ENCODE data around the gene LMNA.

Gene LMNA

DNA sequence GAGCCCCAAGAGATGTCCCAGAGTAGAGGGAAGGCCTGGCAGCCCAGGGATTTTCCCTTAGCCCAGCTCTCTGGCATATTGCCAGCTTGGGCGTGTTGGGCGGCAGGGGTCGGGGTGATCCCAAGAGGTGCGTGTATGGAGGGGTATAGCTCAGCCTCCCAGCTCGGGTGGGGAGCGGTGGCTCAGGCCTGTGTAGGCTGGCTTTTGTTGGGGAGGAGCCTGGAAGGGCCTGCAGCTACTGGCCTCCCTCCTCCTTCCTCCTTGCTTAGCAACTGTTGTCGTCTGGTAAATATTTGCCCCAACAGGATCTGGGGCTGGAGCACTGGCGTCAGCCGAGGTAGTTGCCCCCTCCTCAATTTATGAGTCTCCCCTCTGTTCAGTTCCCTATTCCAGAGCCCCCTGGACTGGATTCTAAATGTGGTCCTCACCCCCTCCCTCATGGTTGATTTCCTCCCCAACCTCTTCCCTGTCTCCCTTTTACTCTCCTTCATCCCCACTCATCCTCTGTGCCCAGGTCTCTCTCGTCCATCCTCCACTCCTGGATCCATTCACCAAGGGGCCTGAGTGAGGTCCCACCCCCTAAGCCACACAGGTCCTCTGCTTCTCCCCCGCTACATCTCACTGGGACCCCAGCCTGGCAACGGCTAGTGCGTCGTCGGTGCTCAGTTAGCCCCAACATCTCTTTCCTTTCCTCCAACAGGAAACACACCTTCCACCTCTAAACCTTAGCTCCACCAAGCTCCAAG, 10.3 kb upstream of the LMNA start:
- Histone ChIP-seq H3K9me3 (ENCODE audit: control insufficient read depth in 2 of 2, low read length in 2 of 2) (no peaks in the 10 kb centered on the region), H3K4me1 (ENCODE audit: control insufficient read depth in 2 of 2, insufficient read depth in 2 of 2, low read length in 2 of 2) (peaks cover 59 to 66% of the 10 kb centered on the region in 2 donors), H3K27me3 (ENCODE audit: control insufficient read depth in 2 of 2, insufficient read depth in 2 of 2, low read length in 2 of 2) (no peaks in the 10 kb centered on the region), H3K4me3 (ENCODE audit: low read length in 2 of 2) (peak overlapping the region; percentile 9 to 14), H3K9ac (ENCODE audit: low read depth in 1 of 2, low read length in 2 of 2) (peak overlapping the region; percentile 75 to 91), H3K27ac (ENCODE audit: low read depth in 2 of 2, low read length in 2 of 2) (peak overlapping the region; percentile 93 to 98), H3K36me3 (ENCODE audit: control insufficient read depth in 2 of 2, insufficient read depth in 2 of 2, low read length in 2 of 2) (no peaks in the 10 kb centered on the region)

DNA sequence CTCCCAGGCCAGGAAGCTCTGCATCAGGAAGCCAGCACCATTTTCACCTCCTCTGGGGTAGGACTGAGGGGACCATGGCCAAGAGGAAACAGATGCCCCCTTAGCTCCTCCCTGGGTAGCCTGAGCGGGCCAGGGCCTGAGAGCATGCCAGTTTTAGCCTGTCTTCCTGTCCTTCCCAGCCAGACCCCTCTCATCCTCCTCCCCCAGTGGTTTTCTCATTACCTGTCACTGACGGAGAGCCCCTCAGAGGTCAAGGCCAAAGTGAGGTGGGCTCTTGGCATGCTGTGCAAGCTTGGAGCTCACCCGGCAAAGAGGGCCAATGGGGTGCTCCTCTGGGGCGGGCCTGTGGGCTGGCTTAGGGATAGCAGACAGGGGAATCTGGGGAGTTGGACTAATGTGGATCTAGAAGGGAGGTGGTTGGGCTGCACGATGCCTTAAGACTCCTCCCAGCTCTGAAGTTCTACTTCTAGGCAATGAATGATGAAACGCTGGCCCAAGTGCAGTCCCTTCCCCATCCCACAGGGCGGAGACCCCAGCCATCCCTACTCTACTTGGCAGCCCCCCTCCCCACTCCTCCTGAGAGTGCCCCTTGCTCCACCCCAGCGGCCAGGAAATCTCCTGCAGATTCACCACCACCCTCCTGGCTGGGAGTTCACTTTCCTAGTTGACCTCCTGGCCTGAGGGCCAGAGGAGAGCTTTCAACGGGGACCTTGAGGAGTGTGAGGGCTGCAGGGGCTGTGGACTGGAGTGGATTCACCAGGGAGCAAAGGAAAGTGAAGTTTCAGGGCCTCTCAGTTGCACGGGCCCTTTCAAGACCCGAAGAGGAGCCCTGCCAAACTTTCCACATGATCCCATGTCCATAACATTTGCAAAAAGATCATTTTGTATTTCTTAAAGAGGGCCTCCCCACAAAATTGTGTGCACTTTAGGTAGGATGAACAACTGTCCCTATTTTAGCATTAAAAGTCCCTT, 9.4 kb upstream of the LMNA start:
- Histone ChIP-seq H3K9me3 (ENCODE audit: control insufficient read depth in 2 of 2, low read length in 2 of 2) (no peaks in the 10 kb centered on the region), H3K27me3 (ENCODE audit: control insufficient read depth in 2 of 2, insufficient read depth in 2 of 2, low read length in 2 of 2) (no peaks in the 10 kb centered on the region), H3K4me3 (ENCODE audit: low read length in 2 of 2) (peak overlapping the region; percentile 72 to 77), H3K27ac (ENCODE audit: low read depth in 2 of 2, low read length in 2 of 2) (peak overlapping the region; percentile 93 to 98), H3K36me3 (ENCODE audit: control insufficient read depth in 2 of 2, insufficient read depth in 2 of 2, low read length in 2 of 2) (no peaks in the 10 kb centered on the region), H3K4me1 (ENCODE audit: control insufficient read depth in 2 of 2, insufficient read depth in 2 of 2, low read length in 2 of 2) (peaks cover 54 to 62% of the 10 kb centered on the region in 2 donors), H3K9ac (ENCODE audit: low read depth in 1 of 2, low read length in 2 of 2) (peak overlapping the region; percentile 83 to 91)

GRCh38 chr1:156106624-156107488, 7.7 kb upstream of the LMNA start:
- peaks cover 42 to 47% of the 10 kb centered on the region in 2 donors for H3K4me1 ChIP-seq (ENCODE audit: control insufficient read depth in 2 of 2, insufficient read depth in 2 of 2, low read length in 2 of 2)
- H3K9me3 ChIP-seq (ENCODE audit: control insufficient read depth in 2 of 2, low read length in 2 of 2) = no peaks in the 10 kb centered on the region
- H3K36me3 ChIP-seq (ENCODE audit: control insufficient read depth in 2 of 2, insufficient read depth in 2 of 2, low read length in 2 of 2) = no peaks in the 10 kb centered on the region
- peak overlapping the region; percentile 96 to 98 for H3K27ac ChIP-seq (ENCODE audit: low read depth in 2 of 2, low read length in 2 of 2)
- peak overlapping the region in 1 of 2 donors; percentile 57 for H3K4me3 ChIP-seq (ENCODE audit: low read length in 2 of 2)
- no peaks in the 10 kb centered on the region for H3K27me3 ChIP-seq (ENCODE audit: control insufficient read depth in 2 of 2, insufficient read depth in 2 of 2, low read length in 2 of 2)
- H3K9ac ChIP-seq (ENCODE audit: low read depth in 1 of 2, low read length in 2 of 2) = peak overlapping the region; percentile 56 to 77

- H3K9ac ChIP-seq (ENCODE audit: low read depth in 1 of 2, low read length in 2 of 2) = no peak overlapping the region
- H3K36me3 ChIP-seq (ENCODE audit: control insufficient read depth in 2 of 2, insufficient read depth in 2 of 2, low read length in 2 of 2) = no peaks in the 10 kb centered on the region
- H3K4me3 ChIP-seq (ENCODE audit: low read length in 2 of 2) = no peak overlapping the region
- no peak overlapping the region for H3K27ac ChIP-seq (ENCODE audit: low read depth in 2 of 2, low read length in 2 of 2)
- H3K4me1 ChIP-seq (ENCODE audit: control insufficient read depth in 2 of 2, insufficient read depth in 2 of 2, low read length in 2 of 2) = peaks cover 30 to 35% of the 10 kb centered on the region in 2 donors
- no peaks in the 10 kb centered on the region for H3K27me3 ChIP-seq (ENCODE audit: control insufficient read depth in 2 of 2, insufficient read depth in 2 of 2, low read length in 2 of 2)
- no peaks in the 10 kb centered on the region for H3K9me3 ChIP-seq (ENCODE audit: control insufficient read depth in 2 of 2, low read length in 2 of 2)
These were observed 6.5 kb upstream of the LMNA start for GRCh38 chr1:156108057-156108456.

DNA sequence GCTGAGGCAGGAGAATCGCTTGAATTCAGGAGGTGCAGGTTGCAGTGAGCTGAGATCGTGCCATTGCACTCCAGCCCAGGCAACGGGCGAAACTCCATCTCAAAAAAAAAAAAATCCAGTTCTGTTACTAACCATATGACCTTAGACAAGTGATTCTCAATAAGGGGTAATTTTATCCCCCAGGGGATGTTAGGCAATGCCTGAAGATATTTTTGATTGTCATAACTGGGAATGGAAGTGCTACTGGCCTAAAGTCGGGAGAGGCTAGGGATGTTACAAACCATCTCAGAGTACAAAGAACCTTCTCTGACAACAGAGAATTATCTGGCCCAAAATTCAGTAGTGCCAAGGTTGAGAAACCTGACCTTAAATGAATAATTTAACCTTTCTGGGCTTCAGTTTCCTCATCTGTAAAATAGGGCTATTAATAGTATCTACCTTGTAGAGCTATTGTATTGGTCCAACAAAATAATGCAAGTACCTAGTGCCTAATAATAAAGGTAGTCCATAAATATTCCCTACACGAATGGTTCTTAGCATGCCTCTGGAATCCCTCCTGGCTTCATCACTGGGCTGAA, 5.8 kb upstream of the LMNA start:
- Histone ChIP-seq H3K27ac (ENCODE audit: low read depth in 2 of 2, low read length in 2 of 2) (no peak overlapping the region), H3K9me3 (ENCODE audit: control insufficient read depth in 2 of 2, low read length in 2 of 2) (no peaks in the 10 kb centered on the region), H3K36me3 (ENCODE audit: control insufficient read depth in 2 of 2, insufficient read depth in 2 of 2, low read length in 2 of 2) (no peaks in the 10 kb centered on the region), H3K4me3 (ENCODE audit: low read length in 2 of 2) (no peak overlapping the region), H3K9ac (ENCODE audit: low read depth in 1 of 2, low read length in 2 of 2) (no peak overlapping the region), H3K27me3 (ENCODE audit: control insufficient read depth in 2 of 2, insufficient read depth in 2 of 2, low read length in 2 of 2) (no peaks in the 10 kb centered on the region), H3K4me1 (ENCODE audit: control insufficient read depth in 2 of 2, insufficient read depth in 2 of 2, low read length in 2 of 2) (peaks cover 23 to 30% of the 10 kb centered on the region in 2 donors)

- Histone ChIP-seq H3K27me3 (ENCODE audit: control insufficient read depth in 2 of 2, insufficient read depth in 2 of 2, low read length in 2 of 2) (no peaks in the 10 kb centered on the region), H3K4me3 (ENCODE audit: low read length in 2 of 2) (no peak overlapping the region), H3K27ac (ENCODE audit: low read depth in 2 of 2, low read length in 2 of 2) (no peak overlapping the region), H3K9me3 (ENCODE audit: control insufficient read depth in 2 of 2, low read length in 2 of 2) (no peaks in the 10 kb centered on the region), H3K9ac (ENCODE audit: low read depth in 1 of 2, low read length in 2 of 2) (no peak overlapping the region), H3K36me3 (ENCODE audit: control insufficient read depth in 2 of 2, insufficient read depth in 2 of 2, low read length in 2 of 2) (no peaks in the 10 kb centered on the region), H3K4me1 (ENCODE audit: control insufficient read depth in 2 of 2, insufficient read depth in 2 of 2, low read length in 2 of 2) (peaks cover 15 to 21% of the 10 kb centered on the region in 2 donors)
These were observed 4.3 kb upstream of the LMNA start for GRCh38 chr1:156110252-156110651.

DNA sequence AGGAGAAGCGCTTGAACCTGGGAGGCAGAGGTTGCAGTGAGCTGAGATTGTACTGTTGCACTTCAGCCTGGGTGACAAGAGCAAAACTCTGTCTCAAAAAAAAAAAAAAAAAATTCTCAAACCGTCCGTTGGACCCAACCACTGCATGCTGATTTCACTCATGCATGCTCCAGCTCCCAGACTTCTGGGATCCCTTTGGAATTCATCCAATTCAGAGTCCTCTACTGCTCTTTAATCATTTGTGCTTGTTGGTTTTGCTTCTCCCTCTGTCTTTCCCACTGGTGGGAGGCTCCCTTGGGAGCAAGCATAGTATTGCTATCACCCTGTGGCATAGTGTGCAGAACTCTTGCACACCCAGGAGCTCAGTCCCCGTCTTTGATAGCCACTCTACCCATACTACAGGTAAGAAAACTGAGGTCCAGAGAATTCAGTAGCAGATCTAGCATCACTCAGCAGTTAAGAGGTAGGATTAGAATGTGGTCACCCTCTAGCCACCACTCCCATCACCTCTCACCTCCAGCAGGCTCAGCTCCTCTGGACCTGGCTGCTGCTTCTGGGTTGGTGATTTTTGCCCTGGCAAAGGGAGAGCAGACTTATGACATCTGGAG, 3.1 kb upstream of the LMNA start:
- Histone ChIP-seq H3K4me3 (ENCODE audit: low read length in 2 of 2) (no peak overlapping the region), H3K4me1 (ENCODE audit: control insufficient read depth in 2 of 2, insufficient read depth in 2 of 2, low read length in 2 of 2) (peaks cover 10 to 12% of the 10 kb centered on the region in 2 donors), H3K27me3 (ENCODE audit: control insufficient read depth in 2 of 2, insufficient read depth in 2 of 2, low read length in 2 of 2) (no peaks in the 10 kb centered on the region), H3K9me3 (ENCODE audit: control insufficient read depth in 2 of 2, low read length in 2 of 2) (no peaks in the 10 kb centered on the region), H3K27ac (ENCODE audit: low read depth in 2 of 2, low read length in 2 of 2) (no peak overlapping the region), H3K9ac (ENCODE audit: low read depth in 1 of 2, low read length in 2 of 2) (no peak overlapping the region), H3K36me3 (ENCODE audit: control insufficient read depth in 2 of 2, insufficient read depth in 2 of 2, low read length in 2 of 2) (peaks cover 0 to 2% of the 10 kb centered on the region in 2 donors)

GRCh38 chr1:156112276-156113137, 2.0 kb upstream of the LMNA start:
- Histone ChIP-seq H3K4me3 (ENCODE audit: low read length in 2 of 2) (no peak overlapping the region), H3K27me3 (ENCODE audit: control insufficient read depth in 2 of 2, insufficient read depth in 2 of 2, low read length in 2 of 2) (no peaks in the 10 kb centered on the region), H3K27ac (ENCODE audit: low read depth in 2 of 2, low read length in 2 of 2) (peak overlapping the region in 1 of 2 donors; percentile 3), H3K36me3 (ENCODE audit: control insufficient read depth in 2 of 2, insufficient read depth in 2 of 2, low read length in 2 of 2) (peaks cover 0 to 2% of the 10 kb centered on the region in 2 donors), H3K9ac (ENCODE audit: low read depth in 1 of 2, low read length in 2 of 2) (no peak overlapping the region), H3K9me3 (ENCODE audit: control insufficient read depth in 2 of 2, low read length in 2 of 2) (no peaks in the 10 kb centered on the region), H3K4me1 (ENCODE audit: control insufficient read depth in 2 of 2, insufficient read depth in 2 of 2, low read length in 2 of 2) (peaks cover 7 to 15% of the 10 kb centered on the region in 2 donors)

Measured in mucosa of rectum (tissue), 2 donors.